T-helper 17 cell (primary cell): ENCODE results near the gene TMEM109. TPM values are rescaled to one million over a fixed set of nuclear protein-coding genes. Genes with fewer than 3 reads are reported as not detected.

Experiments
- ATAC-seq: fragments of 150-1000 bp; cut with Tn5 transposase; 2 replicates; pipeline ENCODE4 v1.10.0; 2021; ENCODE audit warnings: mild to moderate bottlenecking, moderate library complexity
- DNase-seq, 3 donors: peaks; one replicate each; pipeline versions ENCODE4 v3.0.0 to v3.0.0-alpha.2; 2020 to 2021
- H3K9me3 ChIP-seq: one replicate; pipeline ENCODE4 v1.7.0; 2013; ENCODE audit warnings: low read length, mild to moderate bottlenecking; ENCODE audit not compliant: control insufficient read depth, poor library complexity, severe bottlenecking
- H3K27ac Mint-ChIP-seq: one replicate; pipeline ENCODE4 v1.8.0; 2022; ENCODE audit warnings: mild to moderate bottlenecking, moderate library complexity, mixed read lengths
- H3K27me3 Mint-ChIP-seq: one replicate; pipeline ENCODE4 v1.8.0; 2022; ENCODE audit warnings: mixed read lengths
- H3K36me3 Mint-ChIP-seq: one replicate; pipeline ENCODE4 v1.8.0; 2022; ENCODE audit warnings: low read depth, mixed read lengths
- H3K4me1 Mint-ChIP-seq: one replicate; pipeline ENCODE4 v1.8.0; 2022; ENCODE audit warnings: mild to moderate bottlenecking, mixed read lengths
- H3K4me3 Mint-ChIP-seq: one replicate; pipeline ENCODE4 v1.8.0; 2022; ENCODE audit warnings: mild to moderate bottlenecking, moderate library complexity, mixed read lengths
- total RNA-seq, 4 donors: library from RNA in 2 of 4; stranded (reverse) in 2 of 4; gene quantifications; one replicate each; pipeline ENCODE4 v1.2.3 and lab custom pipeline; 2022 to 2026

TMEM109 gene
- total RNA-seq, 2 donors from 2014 or later, result 42.8 to 52.7 TPM

DNA sequence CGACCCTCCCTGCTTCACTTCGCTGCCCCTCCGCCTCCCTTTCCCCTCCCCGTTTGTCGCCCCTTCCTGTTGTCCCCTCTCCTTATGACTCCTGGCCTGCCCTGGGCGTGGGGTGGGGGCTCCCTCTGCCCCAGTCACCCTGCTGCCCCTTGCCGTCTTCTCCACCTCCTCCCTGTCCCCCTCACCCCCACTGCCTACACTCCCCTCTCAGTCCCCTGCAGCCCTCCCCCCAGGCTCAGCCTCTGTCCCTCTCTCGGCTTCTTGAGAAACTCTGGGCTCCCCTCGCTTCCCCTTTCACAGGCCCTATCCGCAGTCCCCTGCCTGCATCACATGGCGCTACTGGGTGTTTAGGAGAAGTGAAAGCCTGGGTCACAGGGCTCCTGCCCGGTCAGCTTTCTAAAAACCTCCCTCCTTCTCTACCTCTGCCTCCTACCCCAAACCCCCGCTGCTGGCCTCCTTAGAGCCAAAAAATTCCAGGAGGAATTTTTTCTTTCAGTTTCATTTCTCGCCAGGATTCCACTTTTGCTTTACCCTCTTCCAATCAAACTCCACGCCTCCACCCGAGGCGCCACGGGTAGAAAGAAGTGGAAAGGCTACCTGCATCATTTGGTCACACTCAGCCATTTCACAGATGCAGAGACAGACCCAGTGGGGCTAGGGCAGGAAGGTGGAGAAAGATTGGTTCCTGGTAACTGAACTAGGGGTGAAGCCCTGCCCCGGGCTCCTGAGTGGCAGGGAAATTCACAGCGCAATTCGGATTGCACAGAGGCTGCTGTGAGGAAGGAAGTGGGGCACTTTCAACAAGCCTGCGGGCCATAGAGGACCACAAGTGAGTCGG, 38.2 kb downstream of the TMEM109 start, which contains the start of gene SLC15A3:
Gene SLC15A3 (minus strand): TSS at position 273 of the 838 bp plus-strand sequence. CDS start 625 bp downstream, outside the sequence.
- peak within 1 kb of the TSS; percentile 86 for H3K4me3 Mint-ChIP-seq
- ATAC-seq (peak; percentile 71), DNase-seq (no peak)
- H3K4me1 Mint-ChIP-seq, result peaks cover 20% of the 10 kb centered on the region
- no peaks in the 10 kb centered on the region for H3K9me3 ChIP-seq
- peak within 1 kb of the TSS; percentile 78 for H3K27ac Mint-ChIP-seq
- H3K27me3 Mint-ChIP-seq, result peaks cover 23% of the 10 kb centered on the region
- H3K36me3 Mint-ChIP-seq, result peaks cover 3% of the 10 kb centered on the region

DNA sequence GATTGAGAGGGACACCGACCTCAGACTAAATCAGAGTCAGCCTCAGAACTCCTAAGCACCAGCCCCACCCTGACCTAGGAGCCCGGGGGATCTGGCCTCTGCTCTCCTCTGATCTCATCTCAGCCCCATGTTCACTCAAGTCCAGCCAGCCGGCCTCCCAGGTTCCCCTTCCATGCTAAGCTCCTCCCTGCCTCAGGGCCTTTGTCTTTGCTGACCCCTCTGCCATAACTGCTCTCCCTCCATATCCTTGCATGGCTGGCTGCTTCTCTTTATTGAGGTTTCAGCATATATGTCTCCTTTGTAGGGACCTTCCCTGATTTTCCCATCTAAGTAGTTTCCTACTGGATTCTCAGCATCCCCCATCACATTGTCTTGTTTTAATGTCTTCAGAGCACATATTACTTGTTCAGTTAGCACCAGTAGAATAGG, 38.8 kb downstream of the TMEM109 start:
- Mint-ChIP-seq H3K4me3 (peak overlapping the region; percentile 86), H3K36me3 (peaks cover 3% of the 10 kb centered on the region), H3K27me3 (peaks cover 25% of the 10 kb centered on the region), H3K27ac (peak overlapping the region; percentile 78), H3K4me1 (peaks cover 20% of the 10 kb centered on the region)
- DNase-seq, result no peak
- ATAC-seq, result no peak
- H3K9me3 ChIP-seq, result no peaks in the 10 kb centered on the region

DNA sequence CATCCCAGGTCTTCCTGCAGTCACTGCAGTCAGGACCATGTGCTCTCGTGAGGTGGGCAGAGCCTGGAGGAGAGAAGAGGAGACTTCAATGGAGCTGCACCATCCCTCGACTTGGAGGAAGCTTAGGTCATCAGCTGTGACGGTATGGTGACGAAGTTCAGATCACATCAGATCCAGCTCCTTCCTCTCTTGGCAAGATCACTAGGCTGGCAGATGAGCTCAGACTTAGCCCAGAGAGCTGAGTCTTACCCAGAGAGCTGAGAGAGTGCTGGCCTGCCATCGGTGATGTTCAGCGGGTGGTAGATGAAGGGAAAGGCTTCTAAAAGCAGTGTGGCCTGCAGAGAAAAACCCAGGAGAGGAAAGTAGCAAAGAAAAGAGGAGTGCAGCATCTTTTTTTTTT, 39.8 kb downstream of the TMEM109 start:
- no peaks in the 10 kb centered on the region for H3K9me3 ChIP-seq
- H3K27ac Mint-ChIP-seq, result no peak overlapping the region
- DNase-seq (no peak), ATAC-seq (peak; percentile 11)
- H3K36me3 Mint-ChIP-seq, result peaks cover under 1% of the 10 kb centered on the region
- H3K27me3 Mint-ChIP-seq, result peaks cover 20% of the 10 kb centered on the region
- peaks cover 16% of the 10 kb centered on the region for H3K4me1 Mint-ChIP-seq
- no peak overlapping the region for H3K4me3 Mint-ChIP-seq

DNA sequence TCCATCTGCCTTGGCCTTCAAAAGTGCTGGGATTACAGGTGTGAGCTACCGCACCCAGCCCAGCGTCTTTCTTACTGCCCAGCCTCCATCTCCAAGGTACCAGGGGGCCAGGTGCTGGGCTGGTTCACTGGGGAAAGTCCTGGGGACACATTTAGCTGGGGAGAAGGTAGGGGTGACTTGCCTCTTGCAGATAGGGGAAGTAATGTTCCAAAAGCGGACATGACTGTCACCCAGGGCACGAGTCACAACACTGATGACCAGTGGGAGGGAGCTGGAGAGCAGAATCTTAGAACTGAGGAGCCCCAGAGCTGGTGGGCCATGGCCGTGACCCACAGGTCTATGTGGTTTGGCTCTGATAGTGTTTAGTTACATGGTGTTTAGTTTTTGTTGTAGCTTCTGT, 40.5 kb downstream of the TMEM109 start:
- Mint-ChIP-seq H3K27ac (no peak overlapping the region), H3K4me3 (no peak overlapping the region), H3K27me3 (peaks cover 17% of the 10 kb centered on the region), H3K36me3 (no peaks in the 10 kb centered on the region), H3K4me1 (peaks cover 16% of the 10 kb centered on the region)
- no peaks in the 10 kb centered on the region for H3K9me3 ChIP-seq
- ATAC-seq, result peak; percentile 9
- no peak for DNase-seq

DNA sequence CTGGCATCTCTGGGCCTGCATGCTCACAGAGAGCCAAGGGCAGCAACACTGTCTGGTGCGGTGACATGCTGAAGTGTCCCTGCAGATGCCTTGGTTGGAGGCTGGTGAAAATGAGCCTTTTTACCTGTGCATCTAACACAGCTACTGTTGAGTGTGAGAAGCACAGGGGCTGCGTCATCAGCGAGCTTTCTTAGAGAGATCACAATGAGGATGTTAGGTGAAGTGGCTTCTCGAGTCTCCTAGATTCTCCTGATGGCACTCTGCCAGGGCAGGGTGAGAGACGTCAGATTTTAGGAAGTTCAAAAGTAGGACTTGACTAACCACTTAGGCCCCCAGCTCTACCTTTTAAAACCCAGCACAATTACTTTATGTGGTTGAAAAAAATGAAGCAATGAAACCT, 41.6 kb downstream of the TMEM109 start:
- H3K36me3 Mint-ChIP-seq, result no peaks in the 10 kb centered on the region
- H3K27ac Mint-ChIP-seq, result no peak overlapping the region
- no peaks in the 10 kb centered on the region for H3K9me3 ChIP-seq
- H3K4me1 Mint-ChIP-seq, result peaks cover 16% of the 10 kb centered on the region
- H3K27me3 Mint-ChIP-seq, result peaks cover 25% of the 10 kb centered on the region
- DNase-seq (no peak), ATAC-seq (no peak)
- H3K4me3 Mint-ChIP-seq, result no peak overlapping the region

DNA sequence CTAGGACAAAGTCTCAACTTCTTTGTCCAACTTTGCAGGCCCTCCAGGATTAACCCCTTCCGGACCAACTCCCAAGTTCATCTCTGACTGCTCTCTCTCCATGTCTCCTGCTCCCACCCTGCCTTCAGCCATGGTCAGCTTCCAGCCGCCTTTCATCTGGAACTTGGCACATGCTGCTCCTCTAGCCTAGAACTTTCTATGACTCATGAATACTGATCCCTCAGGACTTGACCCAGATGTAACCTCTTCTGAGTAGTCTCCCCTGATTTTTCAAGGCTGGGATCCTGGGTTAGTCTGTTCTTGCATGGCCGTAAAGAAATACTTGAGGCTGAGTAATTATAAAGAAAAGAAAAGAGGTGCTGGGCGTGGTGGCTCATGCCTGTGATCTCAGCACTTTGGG, 43.2 kb downstream of the TMEM109 start:
- Mint-ChIP-seq H3K4me3 (no peak overlapping the region), H3K27ac (no peak overlapping the region), H3K27me3 (peaks cover 31% of the 10 kb centered on the region), H3K4me1 (peaks cover 13% of the 10 kb centered on the region), H3K36me3 (no peaks in the 10 kb centered on the region)
- ATAC-seq (no peak), DNase-seq (no peak)
- no peaks in the 10 kb centered on the region for H3K9me3 ChIP-seq

DNA sequence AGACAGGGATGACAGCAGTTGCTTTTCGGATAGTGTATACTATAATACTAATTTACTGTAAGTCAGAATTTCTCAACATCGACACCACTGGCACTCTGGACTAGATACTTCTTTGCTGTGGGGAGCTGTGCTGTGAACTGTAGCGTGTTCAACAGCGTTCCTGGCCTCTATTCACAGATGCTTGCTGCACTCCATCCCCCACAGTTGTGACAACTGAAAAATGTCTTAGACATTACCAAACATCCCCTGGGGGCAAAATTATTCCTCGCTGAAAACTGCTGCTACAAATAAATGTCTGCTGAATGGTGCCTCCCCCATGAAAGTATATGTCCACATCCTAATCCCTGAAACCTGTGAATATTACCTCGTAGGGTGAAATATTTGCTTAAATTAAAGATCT, 45.5 kb downstream of the TMEM109 start:
- no peak overlapping the region for H3K27ac Mint-ChIP-seq
- ATAC-seq (no peak), DNase-seq (no peak)
- H3K4me1 Mint-ChIP-seq, result peaks cover 2% of the 10 kb centered on the region
- H3K27me3 Mint-ChIP-seq, result peaks cover 21% of the 10 kb centered on the region
- H3K36me3 Mint-ChIP-seq, result no peaks in the 10 kb centered on the region
- H3K4me3 Mint-ChIP-seq, result no peak overlapping the region
- H3K9me3 ChIP-seq, result no peaks in the 10 kb centered on the region

DNA sequence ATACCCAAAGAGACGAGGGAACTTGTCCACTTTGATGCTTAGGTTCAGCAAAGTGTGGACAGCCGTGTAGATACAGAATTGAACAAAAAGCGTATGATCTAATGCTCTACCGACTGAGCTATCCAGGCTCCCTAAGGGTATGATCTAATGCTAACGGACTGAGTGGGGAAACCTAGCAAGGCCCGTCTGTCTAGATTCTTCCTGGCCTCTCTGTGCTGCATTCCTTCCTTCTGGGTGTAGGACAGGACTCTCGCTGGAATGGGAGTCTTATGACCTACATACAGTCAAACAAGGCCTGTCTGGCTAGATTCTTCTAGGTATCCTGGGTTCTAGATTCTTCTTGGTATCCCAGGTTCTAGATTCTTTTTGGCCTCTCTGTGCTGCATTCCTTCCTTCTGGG, 46.4 kb downstream of the TMEM109 start:
- H3K9me3 ChIP-seq, result no peaks in the 10 kb centered on the region
- Mint-ChIP-seq H3K27ac (no peak overlapping the region), H3K27me3 (peaks cover 21% of the 10 kb centered on the region), H3K4me3 (no peak overlapping the region), H3K36me3 (no peaks in the 10 kb centered on the region), H3K4me1 (peaks cover 2% of the 10 kb centered on the region)
- ATAC-seq (no peak), DNase-seq (no peak)

DNA sequence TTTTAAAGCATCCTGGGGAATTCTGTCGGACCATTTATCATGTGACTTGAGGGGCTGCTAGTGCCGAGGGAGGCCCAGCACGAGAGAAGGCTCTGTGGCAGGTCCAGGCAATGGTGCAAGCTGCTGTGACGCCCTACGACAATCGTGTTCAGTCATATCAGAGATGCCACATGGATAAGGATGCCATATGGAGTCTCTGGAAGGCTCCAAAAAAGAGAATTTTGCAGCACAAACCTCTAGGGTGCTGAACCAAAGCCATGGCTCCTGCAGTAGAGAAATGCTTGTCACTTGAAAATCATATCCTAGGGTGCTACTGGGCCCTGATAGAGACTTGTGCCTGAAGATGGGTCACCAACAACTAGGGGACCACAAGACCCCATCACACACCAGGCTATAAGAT, 50.8 kb downstream of the TMEM109 start:
- Mint-ChIP-seq H3K36me3 (no peaks in the 10 kb centered on the region), H3K4me3 (no peak overlapping the region), H3K27me3 (peaks cover 10% of the 10 kb centered on the region), H3K27ac (no peak overlapping the region), H3K4me1 (peaks cover 2% of the 10 kb centered on the region)
- ATAC-seq, result no peak
- DNase-seq, result no peak
- H3K9me3 ChIP-seq, result no peaks in the 10 kb centered on the region

DNA sequence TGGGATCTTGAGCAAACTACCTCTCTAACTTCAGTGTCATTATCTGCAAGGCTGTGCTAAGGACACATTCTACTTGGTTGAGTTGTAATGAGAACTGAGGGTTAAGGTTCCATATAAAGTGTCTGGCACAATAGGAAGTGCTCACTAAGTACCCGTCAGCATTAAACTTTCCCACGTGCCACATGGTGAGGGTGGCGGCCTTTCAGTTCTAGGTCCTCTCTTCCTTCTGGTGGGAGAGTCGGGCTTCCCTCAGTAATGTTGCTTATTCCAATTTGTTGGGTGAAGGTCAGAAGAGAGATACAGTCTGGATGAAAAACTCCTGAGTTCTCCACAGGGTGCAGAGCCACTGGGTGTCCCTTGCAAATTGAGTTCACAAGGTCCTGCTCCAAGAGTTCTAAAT, 52.9 kb downstream of the TMEM109 start:
- H3K36me3 Mint-ChIP-seq, result peaks cover 4% of the 10 kb centered on the region
- H3K4me1 Mint-ChIP-seq, result peaks cover 15% of the 10 kb centered on the region
- no peak overlapping the region for H3K27ac Mint-ChIP-seq
- H3K4me3 Mint-ChIP-seq, result no peak overlapping the region
- H3K27me3 Mint-ChIP-seq, result no peaks in the 10 kb centered on the region
- no peaks in the 10 kb centered on the region for H3K9me3 ChIP-seq
- ATAC-seq (no peak), DNase-seq (no peak)

DNA sequence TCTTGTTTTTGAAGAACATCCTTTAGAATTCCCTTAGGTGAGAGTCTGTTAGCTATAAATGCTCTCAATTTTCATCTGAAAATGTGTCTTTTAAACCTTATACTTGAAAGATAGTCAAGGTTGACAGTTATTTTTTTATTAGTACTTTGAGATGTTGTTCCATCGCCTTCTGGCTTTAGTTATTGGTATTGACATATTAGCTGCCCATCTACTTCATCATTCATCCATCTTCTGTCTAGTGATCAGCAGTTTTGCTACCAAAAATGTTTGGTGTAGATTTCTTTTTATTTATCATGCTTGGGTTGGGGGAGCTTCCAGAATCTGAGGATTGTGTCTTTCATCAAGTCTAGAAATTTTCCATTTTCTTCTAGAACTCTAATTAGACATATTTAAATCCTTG, 54.3 kb downstream of the TMEM109 start:
- no peak for DNase-seq
- no peak for ATAC-seq
- H3K27ac Mint-ChIP-seq, result no peak overlapping the region

DNA sequence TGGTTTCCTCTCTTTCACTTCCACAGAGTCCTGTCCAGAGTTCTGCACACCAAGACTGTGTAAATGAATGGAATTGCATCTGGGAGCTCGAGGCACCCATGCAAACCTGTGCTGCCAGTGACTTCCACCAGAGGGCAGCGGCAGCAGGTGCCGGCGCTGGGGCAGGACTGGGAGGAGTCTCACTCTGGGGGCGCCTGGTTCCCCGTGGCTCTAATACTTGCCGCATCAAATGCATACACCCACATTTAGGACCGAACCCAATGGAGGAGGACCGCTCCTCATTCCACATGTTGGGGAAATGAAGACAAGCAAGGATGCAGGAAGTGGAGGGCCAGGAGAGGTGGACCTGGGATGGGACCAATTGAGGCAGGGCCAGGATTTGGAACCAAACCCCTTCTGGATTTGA, 56.4 kb downstream of the TMEM109 start:
- no peaks in the 10 kb centered on the region for H3K9me3 ChIP-seq
- Mint-ChIP-seq H3K4me1 (peaks cover 29% of the 10 kb centered on the region), H3K27me3 (no peaks in the 10 kb centered on the region), H3K36me3 (peaks cover 10% of the 10 kb centered on the region), H3K27ac (peak overlapping the region; percentile 100), H3K4me3 (peak overlapping the region; percentile 100)
- peak; percentile 68 to 80 (median 72) for DNase-seq
- ATAC-seq, result peak; percentile 69

More for the DNA sequence above, 54.3 kb downstream of the TMEM109 start:
- Mint-ChIP-seq H3K4me3 (no peak overlapping the region), H3K4me1 (peaks cover 15% of the 10 kb centered on the region), H3K27me3 (no peaks in the 10 kb centered on the region), H3K36me3 (peaks cover 4% of the 10 kb centered on the region)
- no peaks in the 10 kb centered on the region for H3K9me3 ChIP-seq

DNA sequence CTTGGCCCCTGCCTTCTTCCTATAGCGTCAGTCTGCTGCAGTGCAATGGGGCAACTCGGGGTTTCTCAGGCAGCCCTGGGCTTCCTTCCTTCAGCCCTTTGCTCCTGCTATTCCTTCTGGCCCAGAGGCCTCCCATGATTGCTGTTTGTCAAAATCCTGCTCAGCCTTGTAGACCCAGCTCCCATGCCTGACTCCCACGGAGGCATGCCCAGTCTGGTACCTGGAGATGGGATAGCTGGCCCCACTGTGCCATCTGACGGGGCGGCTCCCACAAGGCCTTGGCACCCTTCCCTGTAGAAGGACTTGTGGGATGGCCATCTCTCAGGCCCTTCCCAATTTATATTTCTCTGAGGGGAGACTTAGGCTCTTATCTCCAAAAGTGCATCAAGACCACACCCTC, 56.9 kb downstream of the TMEM109 start:
- DNase-seq (no peak), ATAC-seq (no peak)
- peak overlapping the region; percentile 100 for H3K4me3 Mint-ChIP-seq

DNA sequence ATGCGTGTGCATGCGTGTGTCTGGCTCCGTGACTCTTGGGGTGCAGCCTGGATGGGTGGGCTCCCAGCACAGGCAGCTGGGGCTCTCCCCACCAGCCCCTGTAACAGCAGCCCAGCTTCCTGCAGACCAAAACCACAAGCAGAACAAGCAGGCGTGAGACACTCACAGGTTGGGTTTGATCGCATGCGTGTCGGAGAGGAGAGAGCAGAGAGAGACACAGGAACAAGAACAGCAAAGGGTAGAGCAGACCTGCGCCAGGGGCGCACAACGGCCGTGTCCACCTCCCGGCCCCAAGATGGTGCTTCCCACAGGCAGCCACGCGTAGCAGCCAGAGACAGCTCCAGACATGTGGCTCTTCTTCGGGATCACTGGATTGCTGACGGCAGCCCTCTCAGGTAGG, 57.6 kb downstream of the TMEM109 start, which contains the start of gene CD6:
Gene CD6 (plus strand): TSS at position 161 of the 400 bp plus-strand sequence. CDS start 186 bp downstream, at position 347.
- peak; percentile 79 for ATAC-seq
- H3K4me3 Mint-ChIP-seq, result peak within 1 kb of the TSS; percentile 100

More for the DNA sequence above, 56.9 kb downstream of the TMEM109 start:
- no peaks in the 10 kb centered on the region for H3K27me3 Mint-ChIP-seq
- peaks cover 10% of the 10 kb centered on the region for H3K36me3 Mint-ChIP-seq
- H3K9me3 ChIP-seq, result no peaks in the 10 kb centered on the region
- peak overlapping the region; percentile 100 for H3K27ac Mint-ChIP-seq
- peaks cover 29% of the 10 kb centered on the region for H3K4me1 Mint-ChIP-seq

More for the DNA sequence above, 57.6 kb downstream of the TMEM109 start, which contains the start of gene CD6:
- Mint-ChIP-seq H3K27me3 (no peaks in the 10 kb centered on the region), H3K27ac (peak within 1 kb of the TSS; percentile 100), H3K36me3 (peaks cover 10% of the 10 kb centered on the region), H3K4me1 (peaks cover 34% of the 10 kb centered on the region)
- H3K9me3 ChIP-seq, result no peaks in the 10 kb centered on the region
- peak in 2 of 3 donors; percentile 45 to 54 for DNase-seq
